Caco-2 (cell line): ENCODE data around the gene CD9. TPM values are rescaled to one million over a fixed set of nuclear protein-coding genes. Genes with fewer than 3 reads are reported as not detected.

Experiments
- BruUV-seq: library from RNA; stranded (reverse); fragments of 400-500 nt; replicated peaks from 2 replicates; lab custom pipeline; 2021; lab: Mats Ljungman, UMichigan
- CTCF ChIA-PET: fragments of 300-600 bp; sonication (Branson Sonifier 250); formaldehyde crosslinking; loops from one replicate; lab custom pipeline; 2022; ENCODE audit warnings: antibody characterized with exemption; lab: Charles Lee
- POLR2A ChIA-PET: fragments of 300-600 bp; sonication (Branson Sonifier 250); formaldehyde crosslinking; loops from one replicate; lab custom pipeline; 2022; ENCODE audit warnings: antibody characterized with exemption; lab: Charles Lee
- DNase-seq, 2 experiments: peaks; one replicate each; pipeline versions ENCODE4 v3.0.0 to v3.0.0-alpha.2; 2020 to 2022
- H3K27me3 ChIP-seq: replicated peaks from 2 replicates; pipeline ENCODE4 v1.6.0; 2011; ENCODE audit warnings: low read length; ENCODE audit not compliant: control insufficient read depth, insufficient read depth
- H3K36me3 ChIP-seq: 2 replicates; pipeline ENCODE4 v1.5.1; 2011; ENCODE audit warnings: low read length; ENCODE audit not compliant: control insufficient read depth, insufficient read depth
- H3K4me1 ChIP-seq: fragments of 250-450 bp; sonication (Bioruptor Pico); 2 replicates; pipeline ENCODE4 v1.5.1; 2020; ENCODE audit warnings: mild to moderate bottlenecking
- H3K4me3 ChIP-seq: 2 replicates; pipeline ENCODE4 v1.5.1; 2011; ENCODE audit warnings: low read depth, mild to moderate bottlenecking, control low read depth, low read length
- H3K9me3 ChIP-seq: fragments of 250-450 bp; sonication (Bioruptor Pico); 2 replicates; pipeline ENCODE4 v1.5.1; 2020; ENCODE audit warnings: mild to moderate bottlenecking, moderate library complexity
- H3K27ac Mint-ChIP-seq: one replicate; pipeline ENCODE4 v1.8.0; 2022; ENCODE audit warnings: mixed read lengths; ENCODE audit not compliant: unreplicated experiment
- H3K27me3 Mint-ChIP-seq: one replicate; pipeline ENCODE4 v1.8.0; 2022; ENCODE audit warnings: mixed read lengths; ENCODE audit not compliant: insufficient read depth, unreplicated experiment
- H3K36me3 Mint-ChIP-seq: one replicate; pipeline ENCODE4 v1.8.0; 2022; ENCODE audit warnings: mild to moderate bottlenecking, mixed read lengths; ENCODE audit not compliant: insufficient read depth, unreplicated experiment
- H3K4me1 Mint-ChIP-seq: one replicate; pipeline ENCODE4 v1.8.0; 2022; ENCODE audit warnings: low read depth, mixed read lengths; ENCODE audit not compliant: unreplicated experiment
- H3K4me3 Mint-ChIP-seq: one replicate; pipeline ENCODE4 v1.8.0; 2022; ENCODE audit warnings: mild to moderate bottlenecking, moderate library complexity, mixed read lengths; ENCODE audit not compliant: unreplicated experiment
- H3K9me3 Mint-ChIP-seq: one replicate; pipeline ENCODE4 v1.8.0; 2022; ENCODE audit warnings: mixed read lengths; ENCODE audit not compliant: unreplicated experiment
- intact Hi-C: fragments of 100-400 bp; cut with micrococcal nuclease; formaldehyde crosslinking; loops from one replicate; pipeline ENCODE4 v1.10.0; 2022; ENCODE audit not compliant: unreplicated experiment
- total RNA-seq: library from RNA; stranded (reverse); gene quantifications from 2 replicates; pipeline ENCODE4 v1.2.3, GENCODE V29; 2022
- TF ChIP-seq, protein P1 (sequence below), 2 experiments: fragments of 200-600 bp in 1 of 2; IDR thresholded peaks; 1 replicate in 1 of 2; 2 replicates in 1 of 2; pipeline versions ENCODE4 v1.5.1 to v1.8.0; 2011 to 2022; ENCODE audit warnings: antibody characterized with exemption in 1 of 2, control low read depth in 1 of 2, inconsistent platforms in 1 of 2, low read depth in 1 of 2, low read length in 1 of 2, mild to moderate bottlenecking in 1 of 2, moderate library complexity in 1 of 2; ENCODE audit not compliant: insufficient read depth in 1 of 2, severe bottlenecking in 1 of 2, unreplicated experiment in 1 of 2

The CD9 gene
- total RNA-seq, 1 experiment from 2014 or later: 170 TPM

DNA sequence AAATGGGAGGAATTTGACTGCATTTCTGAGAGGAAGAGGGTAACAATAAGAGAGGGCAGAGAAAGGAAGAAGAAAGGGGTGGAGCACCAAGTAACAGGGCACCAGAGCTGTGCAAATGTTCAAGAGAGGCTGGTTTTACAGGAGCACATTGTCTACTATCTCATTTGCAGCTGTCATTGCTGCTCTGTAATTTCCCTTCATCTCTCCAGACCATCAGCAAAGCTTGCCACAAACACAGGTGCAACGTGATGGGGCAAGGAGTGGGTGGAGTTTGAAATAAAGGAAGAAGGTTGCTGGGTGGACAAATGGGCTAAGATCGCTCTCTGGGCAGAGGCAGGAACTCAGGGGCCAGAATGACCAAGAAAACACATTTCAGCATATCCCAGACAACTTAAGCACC is 62.4 kb downstream of the CD9 start:
- intact Hi-C loops: no loop called here
- Mint-ChIP-seq H3K9me3 (peaks cover 7% of the 10 kb centered on the region), H3K4me3 (no peak overlapping the region), H3K4me1 (peaks cover 21% of the 10 kb centered on the region), H3K27me3 (no peaks in the 10 kb centered on the region), H3K27ac (no peak overlapping the region), H3K36me3 (no peaks in the 10 kb centered on the region)
- TF ChIP-seq, protein P1, sequence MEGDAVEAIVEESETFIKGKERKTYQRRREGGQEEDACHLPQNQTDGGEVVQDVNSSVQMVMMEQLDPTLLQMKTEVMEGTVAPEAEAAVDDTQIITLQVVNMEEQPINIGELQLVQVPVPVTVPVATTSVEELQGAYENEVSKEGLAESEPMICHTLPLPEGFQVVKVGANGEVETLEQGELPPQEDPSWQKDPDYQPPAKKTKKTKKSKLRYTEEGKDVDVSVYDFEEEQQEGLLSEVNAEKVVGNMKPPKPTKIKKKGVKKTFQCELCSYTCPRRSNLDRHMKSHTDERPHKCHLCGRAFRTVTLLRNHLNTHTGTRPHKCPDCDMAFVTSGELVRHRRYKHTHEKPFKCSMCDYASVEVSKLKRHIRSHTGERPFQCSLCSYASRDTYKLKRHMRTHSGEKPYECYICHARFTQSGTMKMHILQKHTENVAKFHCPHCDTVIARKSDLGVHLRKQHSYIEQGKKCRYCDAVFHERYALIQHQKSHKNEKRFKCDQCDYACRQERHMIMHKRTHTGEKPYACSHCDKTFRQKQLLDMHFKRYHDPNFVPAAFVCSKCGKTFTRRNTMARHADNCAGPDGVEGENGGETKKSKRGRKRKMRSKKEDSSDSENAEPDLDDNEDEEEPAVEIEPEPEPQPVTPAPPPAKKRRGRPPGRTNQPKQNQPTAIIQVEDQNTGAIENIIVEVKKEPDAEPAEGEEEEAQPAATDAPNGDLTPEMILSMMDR (IDR thresholded peaks at IDR 0.05; ENCODE audit: insufficient read depth in 1 of 2, low read depth in 1 of 2, low read length in 1 of 2, severe bottlenecking in 1 of 2, unreplicated experiment in 1 of 2): no peak
- no TSS peak for BruUV-seq
- POLR2A ChIA-PET: interaction anchor here (0.5 to 0.6 kb wide), 2 partner anchors 34 to 35 kb away, joined by 3 read pairs; no protein-coding TSS in a partner anchor
- Histone ChIP-seq H3K9me3 (no peaks in the 10 kb centered on the region), H3K4me3 (no peak overlapping the region), H3K27me3 (no peaks in the 10 kb centered on the region), H3K36me3 (no peaks in the 10 kb centered on the region), H3K4me1 (peaks cover 17% of the 10 kb centered on the region)
- DNase-seq: no peak
- CTCF ChIA-PET: no interaction called here

DNA sequence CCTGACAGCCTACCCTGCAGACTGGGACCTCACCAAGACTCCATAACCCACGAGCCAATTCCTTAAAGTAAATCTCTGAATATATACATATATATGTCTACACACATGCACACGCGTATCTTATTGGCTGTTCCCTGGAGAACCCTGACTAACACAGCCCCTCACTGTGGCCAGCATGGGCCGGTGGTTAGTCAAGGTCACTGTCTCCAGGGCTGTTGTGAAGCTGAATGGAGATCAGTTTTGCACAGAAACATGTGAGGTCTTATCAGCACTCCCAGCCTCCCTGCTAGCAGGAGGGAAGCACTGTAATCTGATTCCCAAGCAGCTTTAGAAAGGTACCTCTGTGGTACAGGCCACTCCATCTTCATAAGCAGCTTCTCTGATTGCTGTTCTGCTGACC is 63.7 kb downstream of the CD9 start:
- ChIA-PET CTCF (interaction anchor here (1.6 kb wide), 1 partner anchor 68 kb away, joined by 7 read pairs; no protein-coding TSS in a partner anchor), POLR2A (interaction anchor here (0.5 kb wide), 2 partner anchors 9 to 35 kb away, joined by 4 to 6 read pairs; no protein-coding TSS in a partner anchor)
- intact Hi-C loops: no loop called here
- Mint-ChIP-seq H3K9me3 (no peaks in the 10 kb centered on the region), H3K4me3 (no peak overlapping the region), H3K4me1 (peaks cover 21% of the 10 kb centered on the region), H3K27me3 (no peaks in the 10 kb centered on the region), H3K36me3 (no peaks in the 10 kb centered on the region), H3K27ac (no peak overlapping the region)
- H3K36me3 ChIP-seq: no peaks in the 10 kb centered on the region
- TF ChIP-seq, protein P1 (IDR thresholded peaks at IDR 0.05; ENCODE audit: insufficient read depth in 1 of 2, low read depth in 1 of 2, low read length in 1 of 2, severe bottlenecking in 1 of 2, unreplicated experiment in 1 of 2): no peak
- peaks cover 17% of the 10 kb centered on the region for H3K4me1 ChIP-seq
- no peak for DNase-seq
- H3K9me3 ChIP-seq: no peaks in the 10 kb centered on the region
- H3K4me3 ChIP-seq: no peak overlapping the region
- no TSS peak for BruUV-seq
- H3K27me3 ChIP-seq: no peaks in the 10 kb centered on the region

DNA sequence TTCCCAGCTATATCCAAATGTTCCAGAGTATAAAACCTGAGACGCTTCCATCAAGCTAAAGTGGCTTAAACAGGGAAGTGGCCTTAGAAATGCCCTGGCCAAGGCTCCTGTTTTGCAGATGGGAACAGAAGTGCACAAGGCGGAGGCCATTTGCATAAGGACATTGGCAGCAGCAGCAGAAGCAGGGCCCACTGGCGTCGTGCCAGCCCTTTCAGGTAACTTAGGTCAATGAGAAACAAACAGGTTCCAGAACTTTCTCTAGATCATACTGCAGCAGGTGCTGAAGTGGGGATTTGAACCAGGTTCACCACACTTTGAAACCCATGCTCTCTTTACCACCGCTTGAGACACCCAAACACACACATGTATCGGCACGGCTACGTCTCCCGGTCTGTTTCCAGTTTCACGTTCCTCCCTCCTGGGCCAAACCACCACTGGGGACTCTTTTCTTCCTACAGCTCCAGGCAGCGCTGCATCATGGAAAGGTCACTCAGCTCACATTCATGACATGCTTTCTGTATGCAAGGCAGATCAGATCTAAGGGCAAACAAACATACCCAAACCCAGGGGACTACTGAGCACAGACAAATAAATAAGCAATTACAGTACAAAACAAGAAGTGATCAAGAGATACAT is 64.3 kb downstream of the CD9 start:
- Histone ChIP-seq H3K4me3 (no peak overlapping the region), H3K4me1 (peaks cover 17% of the 10 kb centered on the region), H3K9me3 (no peaks in the 10 kb centered on the region), H3K36me3 (no peaks in the 10 kb centered on the region), H3K27me3 (no peaks in the 10 kb centered on the region)
- peaks cover 21% of the 10 kb centered on the region for H3K4me1 Mint-ChIP-seq
- ChIA-PET POLR2A (interaction anchor here (0.5 kb wide), 1 partner anchor 34 kb away, joined by 6 read pairs; no protein-coding TSS in a partner anchor), CTCF (interaction anchor here (1.6 kb wide), 1 partner anchor 69 kb away, joined by 7 read pairs; no protein-coding TSS in a partner anchor)
- H3K27me3 Mint-ChIP-seq: no peaks in the 10 kb centered on the region
- H3K9me3 Mint-ChIP-seq: no peaks in the 10 kb centered on the region
- no peak overlapping the region for H3K4me3 Mint-ChIP-seq
- DNase-seq: no peak
- H3K27ac Mint-ChIP-seq: peak overlapping the region; percentile 6
- H3K36me3 Mint-ChIP-seq: no peaks in the 10 kb centered on the region
- no TSS peak for BruUV-seq
- intact Hi-C loops: no loop called here
- TF ChIP-seq, protein P1 (IDR thresholded peaks at IDR 0.05; ENCODE audit: insufficient read depth in 1 of 2, low read depth in 1 of 2, low read length in 1 of 2, severe bottlenecking in 1 of 2, unreplicated experiment in 1 of 2): no peak
